B cell (primary cell): ENCODE data around the gene NME9.

Experiments
- CTCF ChIP-seq: fragments of 200-600 bp; IDR thresholded peaks from one replicate; pipeline ENCODE4 v1.8.0; 2022; ENCODE audit warnings: antibody characterized with exemption, mild to moderate bottlenecking
- EZH2 ChIP-seq: IDR thresholded peaks from 2 replicates; pipeline ENCODE4 v1.6.1; 2012; ENCODE audit warnings: borderline replicate concordance, low read depth, mild to moderate bottlenecking, moderate library complexity, low read length; ENCODE audit not compliant: insufficient read depth, poor library complexity, severe bottlenecking

GRCh38 chr3:138289260-138289659 lies 40.4 kb downstream of the NME9 start:
- TF ChIP-seq CTCF (no peak), EZH2 (no peak)
